Measurements from ENCODE around the gene BCL2L13. TPM values are rescaled to one million over a fixed set of nuclear protein-coding genes. Genes with fewer than 3 reads are reported as not detected.
"Not testable (repeated sequence)": the region's sequence is repeated elsewhere in the genome, so short reads cannot be mapped to it uniquely, and the experiment has no call there.

Gene BCL2L13
- total RNA-seq, 2 experiments from 2014 or later: 30.8 to 33.6 TPM

- peaks cover 13% of the 10 kb centered on the region for H3K36me3 Mint-ChIP-seq
- H3K4me3 Mint-ChIP-seq; ATAC-seq (ENCODE audit: low read depth); DNase-seq; H3K27ac Mint-ChIP-seq; H3K27me3 Mint-ChIP-seq; H3K9me3 Mint-ChIP-seq; POLR2A ChIA-PET: not testable (repeated sequence)
- peaks cover 20% of the 10 kb centered on the region for H3K4me1 Mint-ChIP-seq
These were observed 3.8 kb downstream of the BCL2L13 start for GRCh38 chr22:17642357-17642756.

GRCh38 chr22:17647452-17647851 is 8.9 kb downstream of the BCL2L13 start:
- DNase-seq: no peak
- POLR2A ChIA-PET: interaction anchor here (0.6 to 0.7 kb wide), 2 partner anchors 343 to 1914 kb away, joined by 3 to 4 read pairs; no protein-coding TSS in a partner anchor
- H3K4me1 Mint-ChIP-seq: peaks cover 1% of the 10 kb centered on the region
- H3K4me3 Mint-ChIP-seq: no peak overlapping the region
- no peak overlapping the region for H3K27ac Mint-ChIP-seq
- H3K27me3 Mint-ChIP-seq: no peaks in the 10 kb centered on the region
- peaks cover 8% of the 10 kb centered on the region for H3K36me3 Mint-ChIP-seq
- ATAC-seq (ENCODE audit: low read depth): no peak
- H3K9me3 Mint-ChIP-seq: no peaks in the 10 kb centered on the region

GRCh38 chr22:17647991-17648390 is 9.4 kb downstream of the BCL2L13 start:
- no peak overlapping the region for H3K27ac Mint-ChIP-seq
- no peaks in the 10 kb centered on the region for H3K27me3 Mint-ChIP-seq
- no peak for ATAC-seq (ENCODE audit: low read depth)
- no peaks in the 10 kb centered on the region for H3K9me3 Mint-ChIP-seq
- no peak for DNase-seq
- POLR2A ChIA-PET: no interaction called here
- no peaks in the 10 kb centered on the region for H3K4me1 Mint-ChIP-seq
- peaks cover 3% of the 10 kb centered on the region for H3K36me3 Mint-ChIP-seq
- H3K4me3 Mint-ChIP-seq: no peak overlapping the region

GRCh38 chr22:17648569-17648968 is 10.0 kb downstream of the BCL2L13 start:
- no peak for ATAC-seq (ENCODE audit: low read depth)
- H3K9me3 Mint-ChIP-seq: no peaks in the 10 kb centered on the region
- H3K4me1 Mint-ChIP-seq: no peaks in the 10 kb centered on the region
- no peaks in the 10 kb centered on the region for H3K27me3 Mint-ChIP-seq
- no peak overlapping the region for H3K27ac Mint-ChIP-seq
- POLR2A ChIA-PET: no interaction called here
- no peak overlapping the region for H3K4me3 Mint-ChIP-seq
- peaks cover 6% of the 10 kb centered on the region for H3K36me3 Mint-ChIP-seq
- no peak for DNase-seq

- no peaks in the 10 kb centered on the region for H3K27me3 Mint-ChIP-seq
- H3K4me3 Mint-ChIP-seq: no peak overlapping the region
- H3K4me1 Mint-ChIP-seq: no peaks in the 10 kb centered on the region
- H3K9me3 Mint-ChIP-seq: no peaks in the 10 kb centered on the region
- POLR2A ChIA-PET: no interaction called here
- peaks cover 8% of the 10 kb centered on the region for H3K36me3 Mint-ChIP-seq
- DNase-seq (no peak), ATAC-seq (ENCODE audit: low read depth) (no peak)
- no peak overlapping the region for H3K27ac Mint-ChIP-seq
These were observed 16.7 kb downstream of the BCL2L13 start for GRCh38 chr22:17655289-17655688.

GRCh38 chr22:17656870-17657395 is 18.4 kb downstream of the BCL2L13 start:
- H3K27me3 Mint-ChIP-seq: no peaks in the 10 kb centered on the region
- H3K36me3 Mint-ChIP-seq: peaks cover 10% of the 10 kb centered on the region
- H3K4me3 Mint-ChIP-seq: no peak overlapping the region
- no peak overlapping the region for H3K27ac Mint-ChIP-seq
- DNase-seq: no peak
- no peaks in the 10 kb centered on the region for H3K4me1 Mint-ChIP-seq
- POLR2A ChIA-PET: interaction anchor here (0.6 kb wide), 1 partner anchor 36 kb away, joined by 3 read pairs; no protein-coding TSS in a partner anchor
- ATAC-seq (ENCODE audit: low read depth): no peak
- no peaks in the 10 kb centered on the region for H3K9me3 Mint-ChIP-seq

- Mint-ChIP-seq H3K36me3 (peaks cover 47% of the 10 kb centered on the region), H3K27ac (no peak overlapping the region), H3K4me3 (no peak overlapping the region), H3K27me3 (no peaks in the 10 kb centered on the region), H3K9me3 (peaks cover 6% of the 10 kb centered on the region), H3K4me1 (no peaks in the 10 kb centered on the region)
- POLR2A ChIA-PET: no interaction called here
- ATAC-seq (ENCODE audit: low read depth) (no peak), DNase-seq (no peak)
These were observed 26.0 kb downstream of the BCL2L13 start for GRCh38 chr22:17664414-17665055.

GRCh38 chr22:17665248-17665647 is 26.7 kb downstream of the BCL2L13 start:
- Mint-ChIP-seq H3K4me3 (no peak overlapping the region), H3K4me1 (no peaks in the 10 kb centered on the region), H3K36me3 (peaks cover 51% of the 10 kb centered on the region), H3K9me3 (peaks cover 6% of the 10 kb centered on the region), H3K27ac (no peak overlapping the region), H3K27me3 (no peaks in the 10 kb centered on the region)
- no peak for DNase-seq
- no peak for ATAC-seq (ENCODE audit: low read depth)
- POLR2A ChIA-PET: no interaction called here

- POLR2A ChIA-PET: no interaction called here
These were observed 27.3 kb downstream of the BCL2L13 start for GRCh38 chr22:17665854-17666253.

GRCh38 chr22:17671521-17672092 is 33.0 kb downstream of the BCL2L13 start:
- H3K4me3 Mint-ChIP-seq; H3K27me3 Mint-ChIP-seq; DNase-seq; H3K27ac Mint-ChIP-seq; H3K4me1 Mint-ChIP-seq; ATAC-seq (ENCODE audit: low read depth); H3K9me3 Mint-ChIP-seq; POLR2A ChIA-PET: not testable (repeated sequence)
- peaks cover 21% of the 10 kb centered on the region for H3K36me3 Mint-ChIP-seq

More at GRCh38 chr22:17665854-17666253, 27.3 kb downstream of the BCL2L13 start:
- no peak overlapping the region for H3K27ac Mint-ChIP-seq
- H3K4me1 Mint-ChIP-seq: no peaks in the 10 kb centered on the region
- no peaks in the 10 kb centered on the region for H3K27me3 Mint-ChIP-seq
- H3K36me3 Mint-ChIP-seq: peaks cover 53% of the 10 kb centered on the region
- DNase-seq: no peak
- no peak overlapping the region for H3K4me3 Mint-ChIP-seq
- ATAC-seq (ENCODE audit: low read depth): no peak
- peaks cover 6% of the 10 kb centered on the region for H3K9me3 Mint-ChIP-seq

- Mint-ChIP-seq H3K27ac (no peak overlapping the region), H3K9me3 (no peaks in the 10 kb centered on the region), H3K27me3 (no peaks in the 10 kb centered on the region), H3K4me3 (no peak overlapping the region), H3K36me3 (peaks cover 15% of the 10 kb centered on the region), H3K4me1 (peaks cover 5% of the 10 kb centered on the region)
- ATAC-seq (ENCODE audit: low read depth) (no peak), DNase-seq (no peak)
- POLR2A ChIA-PET: no interaction called here
These were observed 33.9 kb downstream of the BCL2L13 start for GRCh38 chr22:17672417-17672991.

- POLR2A ChIA-PET: no interaction called here
- ATAC-seq (ENCODE audit: low read depth) (no peak), DNase-seq (no peak)
- H3K27ac Mint-ChIP-seq: no peak overlapping the region
- H3K27me3 Mint-ChIP-seq: no peaks in the 10 kb centered on the region
- H3K9me3 Mint-ChIP-seq: no peaks in the 10 kb centered on the region
- no peak overlapping the region for H3K4me3 Mint-ChIP-seq
- peaks cover 12% of the 10 kb centered on the region for H3K36me3 Mint-ChIP-seq
- peaks cover 5% of the 10 kb centered on the region for H3K4me1 Mint-ChIP-seq
These were observed 35.6 kb downstream of the BCL2L13 start for GRCh38 chr22:17674152-17674551.

GRCh38 chr22:17675584-17675983 is 37.0 kb downstream of the BCL2L13 start:
- no peak for DNase-seq
- H3K27me3 Mint-ChIP-seq: no peaks in the 10 kb centered on the region
- no peak for ATAC-seq (ENCODE audit: low read depth)
- H3K4me3 Mint-ChIP-seq: no peak overlapping the region
- H3K27ac Mint-ChIP-seq: no peak overlapping the region
- POLR2A ChIA-PET: no interaction called here
- H3K36me3 Mint-ChIP-seq: peaks cover 7% of the 10 kb centered on the region
- H3K4me1 Mint-ChIP-seq: peaks cover 6% of the 10 kb centered on the region
- no peaks in the 10 kb centered on the region for H3K9me3 Mint-ChIP-seq

Measured in activated naive CD8-positive, alpha-beta T cell treated with anti-CD3 and anti-CD28 coated beads, Interleukin-2, amount 10 ng/mL, durations not matched to agents 7 days and 5 days (primary cell).